Endothelial cell of umbilical vein (primary cell): ENCODE data around the gene STK24. TPM values are rescaled to one million over a fixed set of nuclear protein-coding genes. Genes with fewer than 3 reads are reported as not detected.

ENCODE experiments used
- BruUV-seq: library from RNA; stranded (reverse); fragments of 400-500 nt; replicated peaks from 2 replicates; lab custom pipeline; 2021; lab: Mats Ljungman, UMichigan
- CTCF ChIA-PET: fragments of 300-600, 350-600 bp; sonication (Branson Sonifier 250); formaldehyde crosslinking; loops from one replicate; lab custom pipeline; 2021; ENCODE audit warnings: antibody characterized with exemption, inconsistent platforms; lab: Charles Lee
- POLR2A ChIA-PET: fragments of 300-600, 350-600 bp; sonication (Branson Sonifier 250); formaldehyde crosslinking; loops from one replicate; lab custom pipeline; 2021; ENCODE audit warnings: antibody characterized with exemption, inconsistent platforms; lab: Charles Lee
- DNase-seq: peaks from one replicate; pipeline ENCODE4 v3.0.0-alpha.2; 2011; ENCODE audit warnings: low read depth, low spot score
- FAIRE-seq: peaks from 2 replicates; lab custom pipeline; 2011; peaks lifted over from hg19 to GRCh38; lab: Jason Lieb, UNC
- H2AFZ ChIP-seq: 2 replicates; pipeline ENCODE4 v1.6.0; 2012; ENCODE audit warnings: low read depth, low read length, control low read depth, inconsistent platforms
- H3K27ac ChIP-seq: 2 replicates; pipeline ENCODE4 v1.5.1; 2011; ENCODE audit warnings: low read depth, mild to moderate bottlenecking, control low read depth, low read length, moderate library complexity; ENCODE audit not compliant: insufficient read depth
- H3K27me3 ChIP-seq, 2 experiments: 2 replicates each; pipeline versions ENCODE4 v1.6.0 to v1.6.1; 2011; ENCODE audit warnings: low read length in 2 of 2, mixed read lengths in 1 of 2; ENCODE audit not compliant: control insufficient read depth in 2 of 2, insufficient read depth in 2 of 2
- H3K36me3 ChIP-seq, 2 experiments: 2 replicates in 1 of 2; 3 replicates in 1 of 2; pipeline ENCODE4 v1.5.1; 2011; ENCODE audit warnings: low read length in 2 of 2, mild to moderate bottlenecking in 1 of 2, moderate library complexity in 1 of 2; ENCODE audit not compliant: control insufficient read depth in 2 of 2, insufficient read depth in 2 of 2; ENCODE audit errors: extremely low read depth in 1 of 2
- H3K4me1 ChIP-seq: 3 replicates; pipeline ENCODE4 v1.5.1; 2011; ENCODE audit warnings: mild to moderate bottlenecking, low read length; ENCODE audit not compliant: control insufficient read depth, insufficient read depth; ENCODE audit errors: extremely low read depth
- H3K4me2 ChIP-seq: 2 replicates; pipeline ENCODE4 v1.6.1; 2011; ENCODE audit warnings: low read length, control low read depth, mixed read lengths; ENCODE audit not compliant: insufficient read depth
- H3K4me3 ChIP-seq, 3 experiments: fragments of 200-600 bp in 1 of 3; sonication (generic), shearing (Covaris generic) in 1 of 3; replicated peaks in 1 of 3; 2 replicates each; pipeline ENCODE4 v1.5.1; 2011 to 2016; ENCODE audit warnings: control low read depth in 3 of 3, low read length in 3 of 3, mild to moderate bottlenecking in 2 of 3, inconsistent platforms in 1 of 3, low read depth in 1 of 3, moderate library complexity in 1 of 3; ENCODE audit not compliant: insufficient read depth in 1 of 3
- H3K79me2 ChIP-seq: 2 replicates; pipeline ENCODE4 v1.6.0; 2012; ENCODE audit warnings: low read length, inconsistent platforms; ENCODE audit not compliant: control insufficient read depth, insufficient read depth
- H3K9ac ChIP-seq: replicated peaks from 2 replicates; pipeline ENCODE3; 2011; ENCODE audit warnings: low read length, control low read depth; ENCODE audit not compliant: insufficient read depth; ENCODE audit errors: extremely low read depth
- H3K9me1 ChIP-seq: replicated peaks from 3 replicates; pipeline ENCODE4 v1.6.0; 2011; ENCODE audit warnings: mild to moderate bottlenecking, low read length; ENCODE audit not compliant: control insufficient read depth, insufficient read depth; ENCODE audit errors: extremely low read depth
- H3K9me3 ChIP-seq: replicated peaks from 2 replicates; pipeline ENCODE4 v1.5.1; 2012; ENCODE audit warnings: low read length, inconsistent platforms; ENCODE audit not compliant: control insufficient read depth, insufficient read depth
- H4K20me1 ChIP-seq: replicated peaks from 2 replicates; pipeline ENCODE3; 2011; ENCODE audit warnings: mild to moderate bottlenecking, low read length; ENCODE audit not compliant: control insufficient read depth, insufficient read depth; ENCODE audit errors: extremely low read depth
- EZH2 ChIP-seq: IDR thresholded peaks from 2 replicates; pipeline ENCODE4 v1.6.1; 2012; ENCODE audit warnings: borderline replicate concordance, low read depth, mild to moderate bottlenecking, moderate library complexity, low read length, inconsistent platforms; ENCODE audit not compliant: severe bottlenecking
- FOS ChIP-seq: IDR thresholded peaks from 2 replicates; pipeline ENCODE4 v1.6.1; 2011; ENCODE audit warnings: mild to moderate bottlenecking, low read length, moderate library complexity, borderline replicate concordance; ENCODE audit not compliant: insufficient read depth
- GATA2 ChIP-seq: IDR thresholded peaks from 2 replicates; pipeline ENCODE4 v1.7.0; 2011; ENCODE audit warnings: low read depth, mild to moderate bottlenecking, moderate library complexity, mixed read lengths, low read length; ENCODE audit not compliant: insufficient read length, insufficient read depth
- JUN ChIP-seq: IDR thresholded peaks from 2 replicates; pipeline ENCODE4 v1.6.1; 2011; ENCODE audit warnings: borderline replicate concordance, low read depth; ENCODE audit not compliant: insufficient read length, insufficient read depth
- MYC ChIP-seq: IDR thresholded peaks from one replicate; pipeline ENCODE4 v1.6.1; 2011; ENCODE audit warnings: mild to moderate bottlenecking, low read depth, low read length
- POLR2A ChIP-seq: IDR thresholded peaks from 2 replicates; pipeline ENCODE4 v1.6.1; 2012; ENCODE audit warnings: low read depth, mild to moderate bottlenecking, control low read depth, low read length
- POLR2AphosphoS5 ChIP-seq: IDR thresholded peaks from 2 replicates; pipeline ENCODE4 v1.6.1; 2012; ENCODE audit warnings: low read depth, mild to moderate bottlenecking, control low read depth, low read length, moderate library complexity; ENCODE audit not compliant: insufficient read depth
- dilution Hi-C: fragments of 300-500 bp; cut with MboI; formaldehyde crosslinking; loops from one replicate; pipeline ENCODE4 v1.15.0; 2019; ENCODE audit warnings: low sequenced_read_pairs; ENCODE audit not compliant: extremely low pct_ligation_motif_present
- intact Hi-C: fragments of 100-400 bp; cut with micrococcal nuclease; formaldehyde crosslinking; loops from one replicate; pipeline ENCODE4 v1.10.0; 2022
- polyA plus RNA-seq, 4 experiments: library from polyadenylated mRNA; depleted of rRNA in 3 of 4; stranded (reverse) in 3 of 4; unstranded in 1 of 4; fragments of >200 nt; gene quantifications; 2 replicates each; pipeline versions ENCODE4 v1.2.1 to v1.2.3, GENCODE V29; 2011 to 2012; ENCODE audit warnings: missing spikeins in 1 of 4
- total RNA-seq: library from RNA; stranded (reverse); gene quantifications from 2 replicates; pipeline ENCODE4 v1.2.3, GENCODE V29; 2021
- TF ChIP-seq, protein P1 (sequence below): IDR thresholded peaks from 2 replicates; pipeline ENCODE4 v1.6.1; 2011; ENCODE audit not compliant: insufficient read depth, insufficient read length
- TF ChIP-seq, protein P2 (sequence below), 2 donors: IDR thresholded peaks; 1 replicate in 1 of 2; 2 replicates in 1 of 2; pipeline ENCODE4 v1.5.1; 2011; ENCODE audit warnings: low read length in 2 of 2, mild to moderate bottlenecking in 2 of 2, moderate library complexity in 2 of 2, control low read depth in 1 of 2, inconsistent platforms in 1 of 2, low read depth in 1 of 2; ENCODE audit not compliant: insufficient read depth in 1 of 2; ENCODE audit errors: extremely low read depth in 1 of 2

Gene STK24
- total and polyA plus RNA-seq, 2 donors (not counting 3 experiments of a cell fraction or from before 2014, with no cell fraction given): 43.3 to 100 TPM

DNA sequence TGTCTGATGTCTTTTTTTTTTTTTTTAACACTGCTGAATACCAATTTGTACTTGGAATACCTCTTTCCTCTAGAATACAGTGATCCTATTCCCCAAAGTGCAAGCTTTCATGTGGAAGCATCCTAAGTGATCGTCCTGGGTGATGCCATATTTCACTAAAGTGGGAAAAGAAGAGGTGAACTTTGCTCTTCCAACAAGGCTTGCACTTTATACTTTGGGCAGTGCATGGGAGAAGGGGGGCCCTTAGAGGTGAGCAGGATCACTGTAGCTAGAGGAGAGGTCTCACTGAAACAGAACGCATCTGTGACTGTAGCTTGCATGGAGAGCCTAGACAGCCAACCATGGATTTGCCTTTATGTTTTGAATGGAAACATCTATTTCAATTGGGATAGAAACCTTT lies 173.8 kb downstream of the STK24 start:
- H3K36me3 ChIP-seq: peaks cover 0 to 2% of the 10 kb centered on the region in 2 experiments
- FAIRE-seq: no peak
- dilution Hi-C loops: no loop called here
- H3K79me2 ChIP-seq: no peaks in the 10 kb centered on the region
- H2AFZ ChIP-seq: no peak overlapping the region
- H4K20me1 ChIP-seq: no peaks in the 10 kb centered on the region
- no peaks in the 10 kb centered on the region for H3K4me1 ChIP-seq
- H3K27me3 ChIP-seq: no peaks in the 10 kb centered on the region
- no peaks in the 10 kb centered on the region for H3K9me3 ChIP-seq
- POLR2A ChIA-PET: no interaction called here
- no peak overlapping the region for H3K4me2 ChIP-seq
- CTCF ChIA-PET: no interaction called here
- no peak overlapping the region for H3K9ac ChIP-seq
- BruUV-seq: no TSS peak
- H3K4me3 ChIP-seq: no peak overlapping the region
- intact Hi-C loops: no loop called here
- H3K9me1 ChIP-seq: no peaks in the 10 kb centered on the region
- TF ChIP-seq GATA2: no peak
- no peak for TF ChIP-seq MYC
- no peak for TF ChIP-seq FOS
- no peak for TF ChIP-seq EZH2
- no peak for TF ChIP-seq JUN
- TF ChIP-seq, protein P1, sequence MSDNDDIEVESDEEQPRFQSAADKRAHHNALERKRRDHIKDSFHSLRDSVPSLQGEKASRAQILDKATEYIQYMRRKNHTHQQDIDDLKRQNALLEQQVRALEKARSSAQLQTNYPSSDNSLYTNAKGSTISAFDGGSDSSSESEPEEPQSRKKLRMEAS: no peak
- TF ChIP-seq, protein P2, sequence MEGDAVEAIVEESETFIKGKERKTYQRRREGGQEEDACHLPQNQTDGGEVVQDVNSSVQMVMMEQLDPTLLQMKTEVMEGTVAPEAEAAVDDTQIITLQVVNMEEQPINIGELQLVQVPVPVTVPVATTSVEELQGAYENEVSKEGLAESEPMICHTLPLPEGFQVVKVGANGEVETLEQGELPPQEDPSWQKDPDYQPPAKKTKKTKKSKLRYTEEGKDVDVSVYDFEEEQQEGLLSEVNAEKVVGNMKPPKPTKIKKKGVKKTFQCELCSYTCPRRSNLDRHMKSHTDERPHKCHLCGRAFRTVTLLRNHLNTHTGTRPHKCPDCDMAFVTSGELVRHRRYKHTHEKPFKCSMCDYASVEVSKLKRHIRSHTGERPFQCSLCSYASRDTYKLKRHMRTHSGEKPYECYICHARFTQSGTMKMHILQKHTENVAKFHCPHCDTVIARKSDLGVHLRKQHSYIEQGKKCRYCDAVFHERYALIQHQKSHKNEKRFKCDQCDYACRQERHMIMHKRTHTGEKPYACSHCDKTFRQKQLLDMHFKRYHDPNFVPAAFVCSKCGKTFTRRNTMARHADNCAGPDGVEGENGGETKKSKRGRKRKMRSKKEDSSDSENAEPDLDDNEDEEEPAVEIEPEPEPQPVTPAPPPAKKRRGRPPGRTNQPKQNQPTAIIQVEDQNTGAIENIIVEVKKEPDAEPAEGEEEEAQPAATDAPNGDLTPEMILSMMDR (IDR thresholded peaks at IDR 0.05; ENCODE audit: extremely low read depth in 1 of 2, insufficient read depth in 1 of 2, low read depth in 1 of 2, low read length in 2 of 2): no peak
- TF ChIP-seq POLR2A: no peak
- TF ChIP-seq POLR2AphosphoS5: no peak
- DNase-seq: no peak
- H3K27ac ChIP-seq: no peak overlapping the region
